ENCODE results near the gene PLPP1. TPM values are rescaled to one million over a fixed set of nuclear protein-coding genes. Genes with fewer than 3 reads are reported as not detected.

Gene PLPP1
- polyA plus RNA-seq, 1 of the 3 experiments (the other 2 are of a cell fraction), result 32.8 TPM

DNA sequence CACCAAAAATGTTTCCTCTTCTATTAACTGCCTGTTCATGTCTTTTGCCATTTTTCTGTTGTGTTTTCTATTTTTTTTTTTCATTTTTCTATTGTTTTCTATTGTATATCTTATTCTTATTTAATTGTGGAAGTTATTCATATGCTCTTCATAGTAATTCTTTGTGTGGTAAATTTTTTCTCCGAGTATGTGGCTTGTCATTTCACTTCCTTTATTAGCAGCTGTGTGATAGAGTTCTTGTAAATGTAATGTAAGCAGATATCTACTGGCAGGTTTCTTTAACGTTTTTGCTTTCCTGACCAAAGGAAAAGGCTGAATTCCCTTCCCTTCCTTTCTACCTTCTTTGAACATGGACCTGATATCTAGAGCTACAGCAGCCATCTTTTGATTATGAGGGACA is 5.8 kb upstream of the PLPP1 start:
- TF ChIP-seq FOXM1 (IDR thresholded peaks at IDR 0.05; ENCODE audit: low read depth), result no peak
- TF ChIP-seq YY1 (IDR thresholded peaks at IDR 0.05; ENCODE audit: low read depth), result no peak
- no peak for TF ChIP-seq RFX5 (IDR thresholded peaks at IDR 0.05; ENCODE audit: low read length)
- TF ChIP-seq GABPA (IDR thresholded peaks at IDR 0.05; ENCODE audit: low read depth), result no peak
- H3K79me2 ChIP-seq (ENCODE audit: insufficient read depth), result no peaks in the 10 kb centered on the region
- ChIA-PET CTCF (interaction anchor here (1.1 kb wide), 1 partner anchor 151 kb away, joined by 3 read pairs; no protein-coding TSS in a partner anchor), POLR2A (no interaction called here)
- H3K27ac ChIP-seq (ENCODE audit: low read depth in 2 of 2, low read length in 1 of 2), result no peak overlapping the region
- H3K4me2 ChIP-seq, result no peak overlapping the region
- 45% methylated on average over 2 of the region's 2 CpGs for WGBS (ENCODE audit: low lambda C conversion rate)
- no peak for DNase-seq
- no peaks in the 10 kb centered on the region for H3K9me2 ChIP-seq
- H3K4me1 ChIP-seq (ENCODE audit: control insufficient read depth in 1 of 2, insufficient read depth in 2 of 2, low read depth in 1 of 2, low read length in 1 of 2), result peaks cover 0 to 1% of the 10 kb centered on the region in 2 experiments; a peak in 3 of 4 replicates
- H3K9me3 ChIP-seq, result no peaks in the 10 kb centered on the region
- H4K20me1 ChIP-seq (ENCODE audit: insufficient read depth), result no peaks in the 10 kb centered on the region
- no peaks in the 10 kb centered on the region for H3K27me3 ChIP-seq (ENCODE audit: insufficient read depth)
- no peak overlapping the region for H3K4me3 ChIP-seq (ENCODE audit: low read depth in 2 of 2, low read length in 1 of 2)
- no peaks in the 10 kb centered on the region for H3K36me3 ChIP-seq (replicated peaks in 1 of 2; ENCODE audit: control insufficient read depth in 1 of 2, insufficient read depth in 2 of 2, low read length in 1 of 2)
- H3K9ac ChIP-seq, result no peak overlapping the region
- peaks cover 8% of the 10 kb centered on the region for H3F3A ChIP-seq (replicated peaks; ENCODE audit: insufficient read depth)
- H2AFZ ChIP-seq (ENCODE audit: low read depth), result no peak overlapping the region

DNA sequence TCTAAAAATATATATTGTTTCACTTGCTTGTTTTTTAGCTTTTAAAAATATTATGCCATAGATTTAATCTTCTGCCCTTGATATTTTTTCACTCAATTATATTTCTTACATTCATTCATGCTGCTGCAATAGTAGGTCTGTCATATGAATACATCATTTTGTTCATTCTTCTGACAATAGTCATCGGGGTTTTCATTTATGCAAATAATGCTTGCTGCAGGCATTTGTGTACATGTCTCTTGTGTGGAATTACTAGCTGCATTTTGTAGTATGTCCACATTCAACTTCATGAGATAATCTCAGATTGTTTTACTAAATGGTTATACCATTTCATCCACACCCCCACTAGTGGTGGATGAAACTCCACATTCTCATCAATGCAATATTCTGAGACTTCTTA is 5.3 kb upstream of the PLPP1 start:
- no peak overlapping the region for H3K4me2 ChIP-seq
- no peak for DNase-seq
- ChIA-PET CTCF (no interaction called here), POLR2A (no interaction called here)
- no peak overlapping the region for H2AFZ ChIP-seq (ENCODE audit: low read depth)
- no peaks in the 10 kb centered on the region for H3K36me3 ChIP-seq (replicated peaks in 1 of 2; ENCODE audit: control insufficient read depth in 1 of 2, insufficient read depth in 2 of 2, low read length in 1 of 2)
- H3K9me3 ChIP-seq, result no peaks in the 10 kb centered on the region
- no peaks in the 10 kb centered on the region for H3K79me2 ChIP-seq (ENCODE audit: insufficient read depth)
- no peak overlapping the region for H3K9ac ChIP-seq
- H3K4me1 ChIP-seq (ENCODE audit: control insufficient read depth in 1 of 2, insufficient read depth in 2 of 2, low read depth in 1 of 2, low read length in 1 of 2), result peaks cover 0 to 4% of the 10 kb centered on the region in 2 experiments; a peak in 3 of 4 replicates
- TF ChIP-seq RFX5 (IDR thresholded peaks at IDR 0.05; ENCODE audit: low read length), result no peak
- TF ChIP-seq TCF12 (IDR thresholded peaks at IDR 0.05), result no peak
- no peak for TF ChIP-seq MEF2A (IDR thresholded peaks at IDR 0.05; ENCODE audit: borderline replicate concordance, low read depth)
- no peak for TF ChIP-seq EZH2phosphoT487 (IDR thresholded peaks at IDR 0.05; ENCODE audit: borderline replicate concordance, low read depth)
- no peak for TF ChIP-seq FOSL2 (IDR thresholded peaks at IDR 0.05; ENCODE audit: borderline replicate concordance, low read depth)
- no peak for TF ChIP-seq NFIC (IDR thresholded peaks at IDR 0.05; ENCODE audit: borderline replicate concordance)
- no peak for TF ChIP-seq FOXJ3 (CRISPR knock-in tag; IDR thresholded peaks at IDR 0.05)
- no peak for TF ChIP-seq YY1 (IDR thresholded peaks at IDR 0.05; ENCODE audit: low read depth)
- TF ChIP-seq, protein P1, sequence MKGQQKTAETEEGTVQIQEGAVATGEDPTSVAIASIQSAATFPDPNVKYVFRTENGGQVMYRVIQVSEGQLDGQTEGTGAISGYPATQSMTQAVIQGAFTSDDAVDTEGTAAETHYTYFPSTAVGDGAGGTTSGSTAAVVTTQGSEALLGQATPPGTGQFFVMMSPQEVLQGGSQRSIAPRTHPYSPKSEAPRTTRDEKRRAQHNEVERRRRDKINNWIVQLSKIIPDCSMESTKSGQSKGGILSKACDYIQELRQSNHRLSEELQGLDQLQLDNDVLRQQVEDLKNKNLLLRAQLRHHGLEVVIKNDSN (IDR thresholded peaks at IDR 0.05; ENCODE audit: borderline replicate concordance, low read depth), result no peak
- TF ChIP-seq, protein P2, sequence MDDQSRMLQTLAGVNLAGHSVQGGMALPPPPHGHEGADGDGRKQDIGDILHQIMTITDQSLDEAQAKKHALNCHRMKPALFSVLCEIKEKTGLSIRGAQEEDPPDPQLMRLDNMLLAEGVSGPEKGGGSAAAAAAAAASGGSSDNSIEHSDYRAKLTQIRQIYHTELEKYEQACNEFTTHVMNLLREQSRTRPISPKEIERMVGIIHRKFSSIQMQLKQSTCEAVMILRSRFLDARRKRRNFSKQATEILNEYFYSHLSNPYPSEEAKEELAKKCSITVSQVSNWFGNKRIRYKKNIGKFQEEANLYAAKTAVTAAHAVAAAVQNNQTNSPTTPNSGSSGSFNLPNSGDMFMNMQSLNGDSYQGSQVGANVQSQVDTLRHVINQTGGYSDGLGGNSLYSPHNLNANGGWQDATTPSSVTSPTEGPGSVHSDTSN (IDR thresholded peaks at IDR 0.05), result no peak
- no peak for TF ChIP-seq SMC3 (IDR thresholded peaks at IDR 0.05; ENCODE audit: low read depth, low read length)
- no peak overlapping the region for H3K27ac ChIP-seq (ENCODE audit: low read depth in 2 of 2, low read length in 1 of 2)
- H3K4me3 ChIP-seq (ENCODE audit: low read depth in 2 of 2, low read length in 1 of 2), result no peak overlapping the region
- peaks cover 8% of the 10 kb centered on the region for H3F3A ChIP-seq (replicated peaks; ENCODE audit: insufficient read depth)
- WGBS (ENCODE audit: low lambda C conversion rate), result 77% methylated on average over 1 of the region's 1 CpG
- H3K27me3 ChIP-seq (ENCODE audit: insufficient read depth), result no peaks in the 10 kb centered on the region
- no peaks in the 10 kb centered on the region for H4K20me1 ChIP-seq (ENCODE audit: insufficient read depth)
- no peaks in the 10 kb centered on the region for H3K9me2 ChIP-seq

Data from SK-N-SH (cell line).